SIG-M5 treated with dmso at 0.1 percent for 504 hours (cell line): ENCODE data around the gene NT5DC2.
"Not testable (repeated sequence)": the region's sequence is repeated elsewhere in the genome, so short reads cannot be mapped to it uniquely, and the experiment has no call there.

Experiments
- DNase-seq: peaks from one replicate; lab custom pipeline; 2025; ENCODE audit not compliant: unreplicated experiment; lab: John Stamatoyannopoulos, UW

The NT5DC2 gene

DNA sequence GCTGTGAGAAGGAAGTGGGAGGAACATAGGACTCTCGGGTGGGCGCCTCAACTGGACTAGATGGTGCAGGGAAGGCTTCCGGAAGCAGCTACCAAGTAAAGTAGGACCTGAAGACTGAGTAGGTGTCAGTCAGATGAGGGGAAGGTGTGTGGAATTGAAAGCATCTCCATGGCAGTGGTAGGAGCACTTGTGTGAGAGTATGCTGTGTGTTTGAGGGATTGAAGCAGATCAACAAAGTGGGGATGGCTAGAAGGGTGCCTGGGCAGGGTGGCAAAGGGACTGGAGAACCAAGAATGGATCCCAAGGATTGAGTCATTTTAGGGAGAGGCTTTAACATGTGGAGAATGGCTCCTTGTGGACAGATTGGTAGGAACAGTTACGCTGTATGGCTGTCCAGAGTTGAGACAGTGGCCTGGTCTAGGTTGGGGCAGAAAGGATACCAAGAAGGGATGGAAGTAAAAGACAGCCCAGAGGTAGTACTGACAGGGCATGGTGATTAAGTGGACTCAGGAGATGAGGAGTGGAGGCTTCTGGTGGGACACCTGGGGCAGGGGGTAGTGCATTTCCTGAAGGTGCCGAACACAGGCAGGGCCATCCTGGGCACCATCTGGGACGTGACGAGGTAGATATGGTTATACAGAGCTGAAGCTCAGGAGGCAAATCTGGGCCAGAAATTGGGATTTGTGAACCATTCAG lies 4.2 kb upstream of the NT5DC2 start:
- DNase-seq, result peak; percentile 11

DNA sequence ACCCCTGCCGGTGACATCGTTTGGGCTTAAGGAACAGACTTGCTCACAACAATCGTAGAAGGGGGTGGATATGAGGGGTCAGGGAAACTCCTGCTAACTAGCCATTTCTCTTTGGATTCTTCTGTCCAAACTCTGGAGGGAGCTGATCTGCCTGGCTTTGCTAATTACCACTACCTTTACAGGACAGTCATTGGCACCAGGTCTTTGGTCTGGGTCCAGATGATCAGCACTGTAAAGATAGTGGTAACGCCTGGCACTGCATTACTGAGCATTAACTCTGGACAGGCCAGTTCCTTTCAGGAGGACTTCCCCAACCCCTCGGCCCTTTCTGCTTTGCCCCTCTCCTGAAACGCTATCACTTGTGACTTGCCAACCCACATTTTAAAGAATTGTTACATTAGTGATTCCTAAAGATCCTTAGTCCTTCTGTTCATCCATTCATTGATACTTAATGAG lies 3.5 kb upstream of the NT5DC2 start:
- no peak for DNase-seq

DNA sequence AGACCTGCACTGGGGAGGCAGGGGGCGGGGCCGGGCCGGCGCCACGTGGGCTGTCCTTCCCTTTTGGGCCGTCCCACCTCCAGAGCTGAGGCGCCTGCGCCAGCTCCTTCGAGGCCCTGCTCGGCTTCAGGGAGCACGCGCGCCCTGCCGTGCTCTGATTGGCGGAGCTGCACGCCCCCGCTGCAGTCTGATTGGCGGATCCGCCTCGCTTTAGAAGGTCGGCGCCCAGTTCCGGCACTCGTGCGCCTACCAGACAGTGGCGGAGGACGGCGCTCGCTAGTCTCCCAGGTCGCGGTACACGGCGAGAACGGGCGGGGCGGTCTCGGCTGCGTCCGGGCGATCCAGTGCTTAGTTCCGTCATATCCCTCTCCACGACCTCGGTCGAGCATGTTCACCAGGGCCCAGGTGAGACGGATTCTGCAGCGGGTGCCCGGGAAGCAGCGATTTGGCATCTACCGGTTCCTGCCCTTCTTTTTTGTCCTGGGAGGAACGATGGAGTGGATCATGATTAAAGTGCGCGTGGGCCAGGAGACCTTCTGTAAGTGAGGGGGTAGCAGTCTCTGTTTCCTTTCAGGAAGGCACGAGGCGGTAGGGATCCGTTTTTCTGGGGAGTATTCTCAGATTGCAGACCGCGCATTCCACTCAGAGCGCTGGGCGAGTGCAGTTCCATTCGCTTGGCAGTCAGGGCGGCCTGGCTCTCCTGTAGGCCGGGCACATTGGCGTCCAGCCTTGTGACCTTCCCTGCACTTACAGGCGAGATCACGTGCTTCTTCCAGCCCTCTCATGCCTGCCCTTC lies 2.9 kb upstream of the NT5DC2 start, which contains the start of gene UQCC5:
Gene UQCC5 (plus strand): TSS at position 237 of the 796 bp plus-strand sequence. CDS start 151 bp downstream, at position 388.
- peak; percentile 96 for DNase-seq

- DNase-seq, result no peak
These were observed 2.4 kb upstream of the NT5DC2 start for GRCh38 chr3:52536112-52536368.

DNA sequence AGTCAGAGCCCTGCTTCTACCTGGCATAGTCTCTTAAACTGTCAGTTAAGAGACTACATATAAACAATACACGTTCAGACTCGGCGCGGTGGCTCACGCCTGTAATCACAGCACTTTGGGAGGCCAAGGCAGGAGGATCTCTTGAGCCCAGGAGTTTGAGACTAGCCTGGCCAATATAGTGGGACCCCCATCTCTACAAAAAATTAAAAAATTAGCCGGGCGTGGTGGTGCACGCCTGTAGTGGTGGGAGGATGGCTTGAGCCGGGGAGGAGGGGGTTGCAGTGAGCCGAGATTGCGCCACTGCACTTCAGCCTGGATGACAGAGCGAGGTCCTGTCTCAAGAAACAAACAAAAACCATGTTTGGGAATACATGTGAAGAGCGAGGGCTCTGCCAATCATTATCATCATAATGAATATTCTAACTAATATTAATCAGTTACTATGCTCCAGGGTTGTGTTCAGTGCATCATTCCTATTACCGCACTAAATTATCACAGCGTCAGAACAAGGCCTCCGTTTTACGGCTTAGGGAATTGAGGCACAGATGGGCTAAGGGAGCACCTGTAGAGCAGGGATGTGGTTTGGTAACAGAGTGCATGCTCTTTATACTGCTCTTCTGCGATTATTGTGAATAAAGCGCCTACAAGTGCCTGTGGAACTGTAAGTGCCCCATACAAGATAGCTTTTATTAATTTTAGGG lies 1.9 kb upstream of the NT5DC2 start:
- DNase-seq, result no peak

DNA sequence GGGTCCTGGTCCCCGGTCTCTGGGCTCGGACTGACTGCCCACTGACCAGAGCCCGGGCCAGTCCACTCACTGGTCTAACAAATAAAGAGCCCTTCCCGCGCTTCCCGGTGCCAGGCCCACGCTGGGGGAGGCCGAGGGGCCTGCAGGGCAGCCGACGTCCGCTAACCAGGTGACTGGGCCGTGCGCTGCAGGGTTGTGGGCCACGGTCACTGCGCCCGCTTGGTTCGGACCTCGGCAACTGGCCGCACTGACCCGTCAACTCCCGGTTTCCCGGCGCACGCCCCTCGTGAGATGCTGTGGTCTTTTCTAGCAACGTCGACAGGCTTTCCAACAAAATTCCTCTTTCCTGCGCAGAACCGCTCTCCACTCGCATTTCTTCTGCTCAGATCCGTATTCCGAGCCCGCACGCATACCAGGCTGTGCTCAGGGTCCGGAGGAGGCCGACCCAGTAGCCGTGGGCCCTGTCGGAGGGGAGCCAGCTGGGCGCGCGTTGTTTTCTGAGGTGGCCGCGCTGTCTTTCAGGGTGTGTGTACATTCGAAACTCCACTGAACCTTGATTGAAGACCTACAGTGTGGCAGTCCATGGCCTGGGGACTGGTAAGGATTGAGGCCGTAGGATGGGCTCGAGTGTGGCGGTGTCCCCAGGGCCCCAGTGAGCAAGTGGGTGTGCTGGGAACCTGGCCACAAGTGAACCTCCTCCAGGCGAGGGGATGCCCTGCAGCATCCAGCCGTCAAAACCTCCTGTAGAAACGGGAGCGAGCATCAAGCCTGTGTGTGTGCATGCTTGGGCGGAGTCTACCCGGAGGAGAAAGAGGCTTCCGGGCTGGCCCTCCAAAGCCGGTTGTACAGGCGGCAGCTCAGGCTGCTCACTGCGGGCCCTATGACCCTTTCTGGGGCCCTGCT lies 875 bp upstream of the NT5DC2 start:
- peak; percentile 55 for DNase-seq

DNA sequence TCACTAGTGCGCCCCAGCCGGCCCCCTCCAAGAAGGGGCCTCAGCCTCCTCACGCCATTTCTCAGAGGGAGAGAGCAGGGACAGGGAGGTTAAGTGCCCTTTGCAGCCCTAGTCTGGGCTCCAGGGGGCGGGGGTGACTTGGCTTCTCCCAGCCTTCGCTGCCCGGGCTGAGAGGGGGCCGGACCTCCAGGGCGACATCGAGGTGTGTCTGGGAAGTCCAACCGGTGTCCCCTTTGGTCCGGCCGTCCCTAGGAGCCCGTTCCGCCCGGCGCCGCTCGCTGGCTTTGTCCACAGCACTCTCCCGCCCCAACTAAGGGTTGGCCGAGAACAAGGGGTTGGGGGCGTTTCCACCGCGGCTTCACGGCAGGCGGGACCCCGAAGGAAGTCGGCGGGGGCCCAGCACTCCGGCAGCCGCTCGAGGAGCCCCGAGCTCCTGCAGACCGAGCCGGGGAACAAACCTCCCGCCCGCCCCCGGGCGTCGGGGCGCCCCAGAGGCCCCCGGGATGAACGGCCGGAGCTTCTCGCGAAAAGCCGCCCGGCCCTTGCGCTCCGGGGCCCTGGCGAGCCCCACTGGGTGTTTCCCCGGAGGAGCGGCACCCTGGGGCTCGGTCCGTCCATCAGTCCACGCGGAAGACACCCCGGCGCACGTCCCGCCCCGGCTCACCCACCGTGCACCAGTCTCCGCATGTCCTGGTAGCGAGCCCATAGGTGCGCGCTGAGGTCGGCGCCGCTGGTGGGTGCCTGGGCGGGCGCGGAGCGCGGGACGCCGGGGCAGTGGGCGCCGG lies 627 bp downstream of the NT5DC2 start:
- no peak for DNase-seq

DNA sequence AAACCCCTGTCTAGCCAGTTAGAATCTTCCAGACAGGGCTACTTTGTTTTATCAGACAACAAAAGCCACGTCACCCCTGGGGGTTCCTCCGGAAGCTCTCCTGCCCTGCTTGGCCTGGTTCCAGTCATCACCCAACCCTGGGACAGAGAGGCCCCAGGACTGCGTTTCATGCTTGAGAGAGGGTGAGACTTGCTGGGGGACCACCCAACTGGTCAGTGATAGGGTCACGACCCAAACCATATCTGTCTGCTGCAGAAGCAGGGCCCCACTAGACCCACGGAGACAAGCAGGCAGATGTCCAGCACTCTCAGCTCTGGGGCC lies 1.2 kb downstream of the NT5DC2 start:
- peak; percentile 36 for DNase-seq

DNA sequence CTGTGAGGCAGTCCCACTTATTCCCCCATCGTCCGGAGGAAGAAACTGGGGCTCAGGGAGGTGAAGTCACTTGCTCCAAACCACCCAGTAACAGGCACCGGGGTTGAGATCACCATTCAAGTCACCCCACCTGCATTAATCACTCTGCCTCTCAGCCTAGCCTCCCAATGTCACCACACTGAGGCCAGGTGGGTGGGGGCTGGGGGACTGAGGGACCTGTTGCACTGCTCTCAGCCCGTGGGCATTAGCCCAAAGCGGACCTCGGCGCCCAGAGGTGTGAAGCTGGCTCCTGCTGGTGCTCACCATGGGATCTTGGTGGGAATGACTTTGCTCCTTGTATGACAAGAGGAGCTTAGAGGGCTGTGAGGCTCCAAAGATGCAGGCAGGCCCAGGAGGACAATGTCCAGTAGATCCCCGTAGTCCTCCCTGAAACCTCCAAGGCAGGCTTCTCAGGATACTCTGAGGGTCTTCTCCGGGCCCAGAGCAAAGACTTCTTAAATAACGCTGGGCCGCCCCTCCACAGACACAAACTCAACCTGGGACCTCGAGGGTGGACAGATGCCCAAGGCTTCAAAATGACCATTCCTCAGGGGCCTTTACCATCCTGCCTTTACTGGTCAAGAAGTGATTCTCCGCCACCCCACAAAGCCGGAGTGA lies 1.7 kb downstream of the NT5DC2 start:
- DNase-seq, result no peak

- DNase-seq, result no peak
These were observed 2.5 kb downstream of the NT5DC2 start for GRCh38 chr3:52530918-52531826.

DNA sequence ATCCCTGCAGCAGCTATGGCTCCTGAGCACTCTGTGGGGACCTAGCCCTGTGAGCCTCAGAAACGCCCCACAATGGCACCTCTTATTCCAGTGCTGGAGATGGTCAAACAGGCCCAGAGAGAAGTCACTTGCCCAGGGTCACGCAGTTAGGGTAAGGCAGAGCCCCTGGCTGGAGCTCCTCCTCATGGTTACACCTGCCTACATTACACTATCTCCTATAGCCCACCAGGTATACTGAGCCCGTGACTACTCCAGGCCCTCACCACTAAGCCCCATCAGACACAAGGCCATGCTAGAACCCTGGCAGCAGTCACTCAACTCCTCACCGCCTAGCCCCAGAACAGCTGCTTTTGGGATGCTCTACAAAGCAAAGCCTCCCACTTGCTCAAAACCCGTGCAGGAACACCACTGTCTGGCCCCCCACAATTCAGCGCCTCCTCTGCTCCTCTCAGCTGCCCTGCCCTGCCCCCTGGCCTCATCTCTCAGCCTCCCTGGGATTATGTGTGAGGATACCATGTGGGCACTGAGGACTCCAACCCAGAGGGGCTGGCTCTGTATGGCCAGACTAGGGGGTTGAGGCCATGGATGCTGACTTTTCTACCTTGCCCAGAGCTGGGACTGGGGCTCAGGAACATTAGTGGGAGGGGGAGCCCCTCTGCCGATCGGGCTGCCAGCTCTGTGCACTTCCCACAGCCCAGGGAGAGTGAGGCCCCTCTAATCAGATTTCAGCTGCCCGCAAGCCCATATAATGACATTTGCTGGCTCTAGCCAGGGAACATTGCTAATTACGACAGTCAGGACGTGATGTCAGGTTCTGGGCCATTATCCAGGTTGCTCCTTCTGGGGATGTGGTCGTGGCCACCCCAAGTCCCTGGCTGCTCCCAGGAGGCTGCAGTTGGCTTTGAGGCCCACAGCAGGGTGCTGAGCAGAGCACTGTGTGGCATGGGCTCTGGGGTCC lies 4.0 kb downstream of the NT5DC2 start:
- no peak for DNase-seq

GRCh38 chr3:52528586-52529375 lies 4.9 kb downstream of the NT5DC2 start:
- no peak for DNase-seq

GRCh38 chr3:52527732-52528585 lies 5.7 kb downstream of the NT5DC2 start:
- DNase-seq, result no peak

DNA sequence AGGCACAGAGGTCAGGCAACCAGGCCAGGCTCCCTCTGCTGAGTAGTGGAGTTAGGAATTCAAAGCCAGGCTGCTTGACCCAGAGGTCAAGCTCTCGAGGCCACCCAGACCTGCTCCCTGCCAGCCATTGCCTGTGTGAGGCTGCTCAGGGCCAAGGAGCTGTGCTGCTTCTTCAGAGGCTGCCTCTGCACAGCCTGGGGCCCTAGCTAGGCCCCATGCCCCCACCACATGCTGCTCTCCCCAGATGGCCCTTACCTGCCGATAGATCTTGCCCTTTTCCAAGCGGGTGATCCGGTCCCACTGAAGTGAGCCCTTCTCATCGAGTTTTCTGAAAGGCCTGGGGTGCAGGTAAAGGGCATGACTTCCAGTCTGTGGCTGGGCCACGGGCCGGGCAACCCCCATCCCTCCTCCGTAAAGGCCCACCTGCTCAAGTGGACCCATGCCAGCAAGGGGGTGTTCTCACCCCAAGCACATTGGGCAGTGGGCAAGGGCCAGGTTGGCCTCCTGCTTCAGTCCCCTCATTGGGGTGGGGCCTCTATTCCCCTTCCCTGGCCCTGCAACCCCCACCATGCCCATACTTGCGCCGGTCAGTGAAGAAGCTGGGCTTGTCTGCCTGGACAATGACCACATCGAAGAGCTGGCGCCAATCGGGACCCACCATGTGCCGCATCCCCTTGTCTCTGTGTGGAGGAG lies 6.5 kb downstream of the NT5DC2 start:
- no peak for DNase-seq

GRCh38 chr3:52526671-52527038 lies 7.0 kb downstream of the NT5DC2 start:
- not testable (repeated sequence) for DNase-seq
